SK-N-SH (cell line): ENCODE results near the gene MRPL41. TPM values are rescaled to one million over a fixed set of nuclear protein-coding genes. Genes with fewer than 3 reads are reported as not detected.

Source experiments
- CTCF ChIA-PET: fragments of 300-600, 350-600 bp; formaldehyde crosslinking; extraction: SDS; loops from one replicate; lab custom pipeline; 2021; lab: Yijun Ruan, JAX
- POLR2A ChIA-PET: fragments of 350-600 bp; sonication (Branson Sonifier 250); formaldehyde crosslinking; extraction: SDS; loops from one replicate; lab custom pipeline; 2020; ENCODE audit warnings: antibody characterized with exemption, inconsistent platforms; lab: Yijun Ruan, JAX
- DNase-seq: peaks from one replicate; pipeline ENCODE4 v3.0.0; 2012
- H2AFZ ChIP-seq: fragments of 200-600 bp; sonication (generic); 2 replicates; pipeline ENCODE4 v1.8.1; 2016; ENCODE audit warnings: antibody characterized with exemption, mild to moderate bottlenecking, low read depth
- H3F3A ChIP-seq: fragments of 200-600 bp; sonication (generic); replicated peaks from 2 replicates; pipeline ENCODE3; 2016; ENCODE audit warnings: antibody characterized with exemption, mild to moderate bottlenecking; ENCODE audit not compliant: insufficient read depth
- H3K27ac ChIP-seq, 2 experiments: fragments of 200-500 bp in 1 of 2; fragments of 200-600 bp in 1 of 2; sonication (Bioruptor generic) in 1 of 2; sonication (generic), shearing (Covaris generic) in 1 of 2; 2 replicates each; pipeline versions ENCODE4 v1.5.1 to v1.6.1; 2014 to 2016; ENCODE audit warnings: low read depth in 2 of 2, inconsistent platforms in 1 of 2, low read length in 1 of 2, mild to moderate bottlenecking in 1 of 2, mixed read lengths in 1 of 2
- H3K27me3 ChIP-seq: fragments of 200-600 bp; sonication (generic), shearing (Covaris generic); 2 replicates; pipeline ENCODE4 v1.6.1; 2016; ENCODE audit warnings: mixed run types; ENCODE audit not compliant: insufficient read depth
- H3K36me3 ChIP-seq, 2 experiments: fragments of 200-500 bp in 1 of 2; fragments of 200-600 bp in 1 of 2; sonication (Bioruptor generic) in 1 of 2; sonication (generic) in 1 of 2; replicated peaks in 1 of 2; 2 replicates each; pipeline versions ENCODE3 to v1.5.1; 2014 to 2016; ENCODE audit warnings: low read length in 1 of 2, mild to moderate bottlenecking in 1 of 2; ENCODE audit not compliant: insufficient read depth in 2 of 2, control insufficient read depth in 1 of 2
- H3K4me1 ChIP-seq, 2 experiments: fragments of 200-500 bp in 1 of 2; fragments of 200-600 bp in 1 of 2; sonication (Bioruptor generic) in 1 of 2; sonication (generic), shearing (Covaris generic) in 1 of 2; 2 replicates each; pipeline versions ENCODE4 v1.5.1 to v1.6.1; 2014 to 2016; ENCODE audit warnings: low read depth in 1 of 2, low read length in 1 of 2, mixed run types in 1 of 2; ENCODE audit not compliant: insufficient read depth in 2 of 2, control insufficient read depth in 1 of 2
- H3K4me2 ChIP-seq: fragments of 200-600 bp; sonication (generic), shearing (Covaris generic); 2 replicates; pipeline ENCODE4 v1.6.1; 2017; ENCODE audit warnings: mixed run types
- H3K4me3 ChIP-seq, 2 experiments: fragments of 200-500 bp in 1 of 2; fragments of 200-600 bp in 1 of 2; sonication (Bioruptor generic) in 1 of 2; sonication (generic), shearing (Covaris generic) in 1 of 2; 2 replicates each; pipeline versions ENCODE4 v1.5.1 to v1.8.1; 2014 to 2016; ENCODE audit warnings: low read depth in 2 of 2, inconsistent platforms in 1 of 2, low read length in 1 of 2, mild to moderate bottlenecking in 1 of 2, mixed read lengths in 1 of 2, moderate library complexity in 1 of 2
- H3K79me2 ChIP-seq: fragments of 200-600 bp; sonication (generic); 2 replicates; pipeline ENCODE4 v1.8.1; 2017; ENCODE audit warnings: mild to moderate bottlenecking; ENCODE audit not compliant: insufficient read depth
- H3K9ac ChIP-seq: fragments of 200-600 bp; sonication (generic); 2 replicates; pipeline ENCODE4 v1.6.1; 2017; ENCODE audit warnings: mixed run types
- H3K9me2 ChIP-seq: fragments of 200-600 bp; sonication (generic); 2 replicates; pipeline ENCODE4 v1.6.1; 2017; ENCODE audit warnings: mixed run types
- H3K9me3 ChIP-seq: fragments of 200-600 bp; sonication (generic); 2 replicates; pipeline ENCODE4 v1.6.1; 2017; ENCODE audit warnings: mixed run types, mild to moderate bottlenecking, moderate library complexity
- H4K20me1 ChIP-seq: fragments of 200-600 bp; sonication (generic); 2 replicates; pipeline ENCODE4 v1.6.1; 2017; ENCODE audit warnings: mild to moderate bottlenecking, mixed run types; ENCODE audit not compliant: insufficient read depth
- CHD2 ChIP-seq: fragments of 150-350 bp; IDR thresholded peaks from 2 replicates; pipeline ENCODE4 v1.6.1; 2018; ENCODE audit warnings: low read length; ENCODE audit not compliant: partially characterized antibody
- ELF1 ChIP-seq: IDR thresholded peaks from 2 replicates; pipeline ENCODE4 v1.4.0; 2012
- FOSL2 ChIP-seq: IDR thresholded peaks from 2 replicates; pipeline ENCODE4 v1.4.0; 2012; ENCODE audit warnings: low read depth, mild to moderate bottlenecking, moderate library complexity, borderline replicate concordance
- JUND ChIP-seq: IDR thresholded peaks from 2 replicates; pipeline ENCODE4 v1.4.0; 2012
- MAX ChIP-seq: IDR thresholded peaks from 2 replicates; pipeline ENCODE4 v1.4.0; 2012; ENCODE audit warnings: low read depth
- NFIC ChIP-seq: IDR thresholded peaks from 2 replicates; pipeline ENCODE4 v1.4.0; 2012; ENCODE audit warnings: borderline replicate concordance
- NRF1 ChIP-seq: IDR thresholded peaks from 2 replicates; pipeline ENCODE4 v1.6.1; 2012; ENCODE audit warnings: low read depth, mild to moderate bottlenecking, low read length
- PBX3 ChIP-seq: IDR thresholded peaks from 2 replicates; pipeline ENCODE4; 2012
- RCOR1 ChIP-seq: fragments of 150-350 bp; IDR thresholded peaks from 2 replicates; pipeline ENCODE4 v1.6.1; 2017; ENCODE audit warnings: antibody characterized with exemption, low read length
- SMC3 ChIP-seq: IDR thresholded peaks from 2 replicates; pipeline ENCODE4 v1.6.1; 2012; ENCODE audit warnings: low read depth, low read length, improper control_type of control experiment
- TEAD4 ChIP-seq: IDR thresholded peaks from 2 replicates; pipeline ENCODE4 v1.4.0; 2012; ENCODE audit warnings: mild to moderate bottlenecking, borderline replicate concordance; ENCODE audit not compliant: insufficient read depth
- USF2 ChIP-seq: fragments of 150-350 bp; IDR thresholded peaks from 2 replicates; pipeline ENCODE4 v1.6.1; 2017; ENCODE audit warnings: antibody characterized with exemption, low read length, low read depth, borderline replicate concordance
- YY1 ChIP-seq: IDR thresholded peaks from 2 replicates; pipeline ENCODE4 v1.4.0; 2012; ENCODE audit warnings: low read depth, mild to moderate bottlenecking
- ZBTB33 ChIP-seq: IDR thresholded peaks from 2 replicates; pipeline ENCODE4 v1.4.0; 2012; ENCODE audit warnings: low read depth, borderline replicate concordance
- WGBS: methylation state at CpG from one replicate; pipeline ENCODE4 v1.1.6; 2017; ENCODE audit warnings: low lambda C conversion rate; 5-methylcytosine and 5-hydroxymethylcytosine counted together
- polyA plus RNA-seq, 3 experiments: library from polyadenylated mRNA; depleted of rRNA; stranded (reverse); fragments of >200 nt; gene quantifications; 2 replicates each; pipeline ENCODE4 v1.2.3, GENCODE V29; 2012

Gene MRPL41
- polyA plus RNA-seq, 1 of the 3 experiments (the other 2 are of a cell fraction), result 58.9 TPM

- ChIA-PET POLR2A (interaction anchor here (0.9 kb wide), 1 partner anchor 8 kb away, joined by 3 read pairs; no protein-coding TSS in a partner anchor), CTCF (interaction anchor here (0.7 to 1.9 kb wide), 3 partner anchors 12 to 315 kb away, joined by 3 to 8 read pairs (median 3); no protein-coding TSS in a partner anchor)
- no peaks in the 10 kb centered on the region for H3K9me2 ChIP-seq
- H3K9me3 ChIP-seq, result no peaks in the 10 kb centered on the region
- no peaks in the 10 kb centered on the region for H3K36me3 ChIP-seq
- no peak overlapping the region for H3K27ac ChIP-seq
- H3K4me1 ChIP-seq, result no peaks in the 10 kb centered on the region
- H3K4me2 ChIP-seq, result no peak overlapping the region
- H3K79me2 ChIP-seq, result no peaks in the 10 kb centered on the region
- DNase-seq, result no peak
- H3K4me3 ChIP-seq, result no peak overlapping the region
- no peaks in the 10 kb centered on the region for H3F3A ChIP-seq
- H2AFZ ChIP-seq, result no peak overlapping the region
- H3K9ac ChIP-seq, result no peak overlapping the region
- no peak for TF ChIP-seq SMC3
- TF ChIP-seq MAX, result no peak
- no peak for TF ChIP-seq FOSL2
- TF ChIP-seq CHD2, result no peak
- no peak for TF ChIP-seq TEAD4
- TF ChIP-seq YY1, result no peak
- no peaks in the 10 kb centered on the region for H4K20me1 ChIP-seq
- no peaks in the 10 kb centered on the region for H3K27me3 ChIP-seq
- WGBS, result 82% methylated on average over 17 of the region's 20 CpGs
Observed at GRCh38 chr9:137542486-137542885, 9.2 kb upstream of the MRPL41 start.

- Histone ChIP-seq H2AFZ (no peak overlapping the region), H3K79me2 (no peaks in the 10 kb centered on the region), H3K27me3 (no peaks in the 10 kb centered on the region), H3K4me3 (no peak overlapping the region), H4K20me1 (no peaks in the 10 kb centered on the region), H3K9ac (no peak overlapping the region), H3F3A (no peaks in the 10 kb centered on the region), H3K9me2 (no peaks in the 10 kb centered on the region), H3K4me1 (no peaks in the 10 kb centered on the region), H3K4me2 (no peak overlapping the region), H3K36me3 (no peaks in the 10 kb centered on the region), H3K27ac (no peak overlapping the region), H3K9me3 (no peaks in the 10 kb centered on the region)
- WGBS, result 91% methylated on average over 21 of the region's 25 CpGs
- ChIA-PET POLR2A (no interaction called here), CTCF (interaction anchor here (0.7 kb wide), 1 partner anchor 257 kb away, joined by 3 read pairs; no protein-coding TSS in a partner anchor)
- DNase-seq, result no peak
- TF ChIP-seq JUND (no peak), USF2 (no peak), ZBTB33 (no peak), CHD2 (no peak), NFIC (no peak), NRF1 (no peak), ELF1 (no peak), PBX3 (no peak), FOSL2 (no peak), RCOR1 (no peak)
Observed at GRCh38 chr9:137543237-137543963, 8.3 kb upstream of the MRPL41 start.
